Raji (cell line): Measurements from ENCODE around the gene TLE6.

ENCODE experiments used
- POLR2A ChIP-seq: IDR thresholded peaks from 2 replicates; pipeline ENCODE4 v1.6.1; 2011; ENCODE audit warnings: low read depth, low read length, control low read depth; ENCODE audit not compliant: insufficient read depth

Gene TLE6

GRCh38 chr19:3012621-3013262 is 35.4 kb downstream of the TLE6 start:
- TF ChIP-seq POLR2A: no peak

GRCh38 chr19:3013263-3013725 is 35.9 kb downstream of the TLE6 start:
- TF ChIP-seq POLR2A: no peak

GRCh38 chr19:3014135-3014534 is 36.8 kb downstream of the TLE6 start:
- no peak for TF ChIP-seq POLR2A

GRCh38 chr19:3015126-3016057 is 38.0 kb downstream of the TLE6 start:
- TF ChIP-seq POLR2A: no peak

- no peak for TF ChIP-seq POLR2A
Observed at GRCh38 chr19:3017923-3018322, 40.6 kb downstream of the TLE6 start.

- no peak for TF ChIP-seq POLR2A
Observed at GRCh38 chr19:3019211-3019854, 42.0 kb downstream of the TLE6 start.

GRCh38 chr19:3020321-3020960 is 43.1 kb downstream of the TLE6 start:
- no peak for TF ChIP-seq POLR2A

- TF ChIP-seq POLR2A: no peak
Observed at GRCh38 chr19:3024509-3024869, 47.1 kb downstream of the TLE6 start.

- TF ChIP-seq POLR2A: no peak
Observed at GRCh38 chr19:3024870-3025548, 47.6 kb downstream of the TLE6 start.

- no peak for TF ChIP-seq POLR2A
Observed at GRCh38 chr19:3025549-3025886, 48.2 kb downstream of the TLE6 start.

- TF ChIP-seq POLR2A: no peak
Observed at GRCh38 chr19:3026768-3027167, 49.4 kb downstream of the TLE6 start.

- TF ChIP-seq POLR2A: no peak
Observed at GRCh38 chr19:3027292-3027691, 49.9 kb downstream of the TLE6 start.

- TF ChIP-seq POLR2A: no peak
Observed at GRCh38 chr19:3027981-3028304, 50.6 kb downstream of the TLE6 start.

GRCh38 chr19:3028305-3029064 is 51.1 kb downstream of the TLE6 start:
- no peak for TF ChIP-seq POLR2A
